ENCODE results near the gene CHD2.

Gene CHD2

DNA sequence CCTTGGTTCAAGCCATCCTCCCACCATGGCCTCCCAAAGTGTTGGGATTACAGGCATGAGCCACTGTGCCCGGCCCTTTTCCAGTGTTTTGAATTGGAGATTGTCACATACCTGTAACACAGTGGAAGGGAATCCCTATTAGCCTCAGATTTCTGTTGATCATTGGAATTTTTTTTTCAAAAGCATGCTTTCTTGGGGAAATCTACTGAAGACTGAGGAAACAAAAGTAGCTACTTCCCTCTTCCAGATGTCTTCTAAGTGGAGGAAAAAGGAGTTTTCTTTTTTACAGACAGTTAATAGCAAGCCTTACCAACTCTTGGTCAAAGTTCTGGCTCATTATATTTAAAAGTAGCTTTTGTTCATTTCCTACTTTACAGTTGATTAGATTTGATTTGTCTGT lies 33.7 kb downstream of the CHD2 start:
- ATAC-seq (ENCODE audit: insufficient read depth, low read depth) = no peak

DNA sequence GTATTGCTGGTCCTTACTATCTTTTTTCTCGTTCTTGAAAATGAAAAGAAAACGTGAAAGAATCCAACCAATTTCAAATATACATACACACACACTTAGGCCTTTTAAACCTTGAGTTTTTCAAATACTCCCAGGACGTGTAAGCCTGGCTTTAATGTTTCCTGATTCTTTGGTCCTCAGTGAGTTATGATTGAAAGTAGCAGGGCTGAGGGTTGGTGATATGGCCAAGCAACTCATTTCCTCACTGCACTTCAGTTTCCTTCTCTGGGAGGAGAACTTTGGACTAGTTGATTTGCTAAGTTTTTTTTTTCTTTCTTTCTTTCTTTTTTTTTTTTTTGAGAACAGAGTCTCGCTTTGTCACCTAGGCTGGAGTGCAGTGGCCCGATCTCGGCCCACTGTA lies 34.6 kb downstream of the CHD2 start:
- Histone ChIP-seq H3K79me2 (ENCODE audit: insufficient read depth, low read length) (peaks cover 82% of the 10 kb centered on the region), H3K4me2 (ENCODE audit: insufficient read depth, low read length) (no peak overlapping the region), H3K36me3 (ENCODE audit: insufficient read depth, low read length) (peaks cover 98% of the 10 kb centered on the region), H3K9me3 (ENCODE audit: insufficient read depth, low read length, severe bottlenecking) (no peaks in the 10 kb centered on the region), H4K20me1 (ENCODE audit: insufficient read depth, low read length) (no peaks in the 10 kb centered on the region; the same call in 1 of the 2 replicates), H3K4me3 (ENCODE audit: low read depth in 1 of 2, low read length in 2 of 2) (no peak overlapping the region), H3K27me3 (ENCODE audit: insufficient read depth, low read length, poor library complexity) (no peaks in the 10 kb centered on the region), H2AFZ (ENCODE audit: low read depth, low read length) (no peak overlapping the region), H3K4me1 (ENCODE audit: insufficient read depth, low read length) (no peaks in the 10 kb centered on the region), H3K9ac (ENCODE audit: low read depth, low read length) (no peak overlapping the region; the same call in 1 of the 2 replicates), H3K27ac (ENCODE audit: low read length) (no peak overlapping the region)
- DNase-seq = no peak
- TF ChIP-seq EZH2 (IDR thresholded peaks at IDR 0.05; ENCODE audit: borderline replicate concordance, low read depth, low read length, severe bottlenecking) = no peak
- TF ChIP-seq, protein P1, sequence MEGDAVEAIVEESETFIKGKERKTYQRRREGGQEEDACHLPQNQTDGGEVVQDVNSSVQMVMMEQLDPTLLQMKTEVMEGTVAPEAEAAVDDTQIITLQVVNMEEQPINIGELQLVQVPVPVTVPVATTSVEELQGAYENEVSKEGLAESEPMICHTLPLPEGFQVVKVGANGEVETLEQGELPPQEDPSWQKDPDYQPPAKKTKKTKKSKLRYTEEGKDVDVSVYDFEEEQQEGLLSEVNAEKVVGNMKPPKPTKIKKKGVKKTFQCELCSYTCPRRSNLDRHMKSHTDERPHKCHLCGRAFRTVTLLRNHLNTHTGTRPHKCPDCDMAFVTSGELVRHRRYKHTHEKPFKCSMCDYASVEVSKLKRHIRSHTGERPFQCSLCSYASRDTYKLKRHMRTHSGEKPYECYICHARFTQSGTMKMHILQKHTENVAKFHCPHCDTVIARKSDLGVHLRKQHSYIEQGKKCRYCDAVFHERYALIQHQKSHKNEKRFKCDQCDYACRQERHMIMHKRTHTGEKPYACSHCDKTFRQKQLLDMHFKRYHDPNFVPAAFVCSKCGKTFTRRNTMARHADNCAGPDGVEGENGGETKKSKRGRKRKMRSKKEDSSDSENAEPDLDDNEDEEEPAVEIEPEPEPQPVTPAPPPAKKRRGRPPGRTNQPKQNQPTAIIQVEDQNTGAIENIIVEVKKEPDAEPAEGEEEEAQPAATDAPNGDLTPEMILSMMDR (IDR thresholded peaks at IDR 0.05; ENCODE audit: borderline replicate concordance, extremely low read depth, low read length, poor library complexity, severe bottlenecking) = no peak
- ATAC-seq (ENCODE audit: insufficient read depth, low read depth) = no peak

More for the DNA sequence above, 33.7 kb downstream of the CHD2 start:
- Histone ChIP-seq H4K20me1 (ENCODE audit: insufficient read depth, low read length) (no peaks in the 10 kb centered on the region; the same call in 1 of the 2 replicates), H3K9me3 (ENCODE audit: insufficient read depth, low read length, severe bottlenecking) (no peaks in the 10 kb centered on the region), H3K36me3 (ENCODE audit: insufficient read depth, low read length) (peaks cover 98% of the 10 kb centered on the region), H3K4me1 (ENCODE audit: insufficient read depth, low read length) (no peaks in the 10 kb centered on the region), H2AFZ (ENCODE audit: low read depth, low read length) (no peak overlapping the region), H3K4me2 (ENCODE audit: insufficient read depth, low read length) (no peak overlapping the region), H3K27me3 (ENCODE audit: insufficient read depth, low read length, poor library complexity) (no peaks in the 10 kb centered on the region), H3K9ac (ENCODE audit: low read depth, low read length) (no peak overlapping the region), H3K27ac (ENCODE audit: low read length) (no peak overlapping the region), H3K79me2 (ENCODE audit: insufficient read depth, low read length) (peaks cover 88% of the 10 kb centered on the region), H3K4me3 (ENCODE audit: low read depth in 1 of 2, low read length in 2 of 2) (no peak overlapping the region)
- TF ChIP-seq EZH2 (IDR thresholded peaks at IDR 0.05; ENCODE audit: borderline replicate concordance, low read depth, low read length, severe bottlenecking) = no peak
- TF ChIP-seq, protein P1 (IDR thresholded peaks at IDR 0.05; ENCODE audit: borderline replicate concordance, extremely low read depth, low read length, poor library complexity, severe bottlenecking) = no peak
- no peak for DNase-seq

DNA sequence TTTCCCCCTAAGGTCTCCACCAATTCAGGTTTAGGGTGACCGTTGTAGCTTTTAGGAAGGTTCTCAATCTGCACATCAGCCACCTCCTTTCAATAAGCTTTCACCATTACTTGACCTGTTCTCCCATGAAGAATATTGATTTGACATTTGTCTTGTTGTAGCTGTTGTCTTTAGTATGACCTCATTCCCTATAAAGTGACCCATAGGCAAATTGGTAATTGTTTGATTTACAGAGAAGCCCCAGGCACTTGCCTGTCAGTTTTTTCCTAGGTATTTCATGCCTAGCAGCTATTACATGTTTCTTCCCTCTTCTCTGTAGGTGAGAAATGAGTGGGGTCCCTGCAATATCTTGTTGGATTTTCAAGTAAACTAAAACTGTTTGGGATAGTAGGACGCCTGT lies 36.0 kb downstream of the CHD2 start:
- Histone ChIP-seq H3K27me3 (ENCODE audit: insufficient read depth, low read length, poor library complexity) (no peaks in the 10 kb centered on the region), H3K9me3 (ENCODE audit: insufficient read depth, low read length, severe bottlenecking) (no peaks in the 10 kb centered on the region), H3K79me2 (ENCODE audit: insufficient read depth, low read length) (peaks cover 73% of the 10 kb centered on the region), H3K4me2 (ENCODE audit: insufficient read depth, low read length) (no peak overlapping the region), H3K4me1 (ENCODE audit: insufficient read depth, low read length) (no peaks in the 10 kb centered on the region), H3K9ac (ENCODE audit: low read depth, low read length) (no peak overlapping the region), H3K4me3 (ENCODE audit: low read depth in 1 of 2, low read length in 2 of 2) (no peak overlapping the region), H3K27ac (ENCODE audit: low read length) (no peak overlapping the region), H3K36me3 (ENCODE audit: insufficient read depth, low read length) (peaks cover 95% of the 10 kb centered on the region), H4K20me1 (ENCODE audit: insufficient read depth, low read length) (no peaks in the 10 kb centered on the region; the same call in 1 of the 2 replicates), H2AFZ (ENCODE audit: low read depth, low read length) (no peak overlapping the region)
- no peak for TF ChIP-seq EZH2 (IDR thresholded peaks at IDR 0.05; ENCODE audit: borderline replicate concordance, low read depth, low read length, severe bottlenecking)
- TF ChIP-seq, protein P1 (IDR thresholded peaks at IDR 0.05; ENCODE audit: borderline replicate concordance, extremely low read depth, low read length, poor library complexity, severe bottlenecking) = no peak
- DNase-seq (no peak), ATAC-seq (ENCODE audit: insufficient read depth, low read depth) (no peak)

DNA sequence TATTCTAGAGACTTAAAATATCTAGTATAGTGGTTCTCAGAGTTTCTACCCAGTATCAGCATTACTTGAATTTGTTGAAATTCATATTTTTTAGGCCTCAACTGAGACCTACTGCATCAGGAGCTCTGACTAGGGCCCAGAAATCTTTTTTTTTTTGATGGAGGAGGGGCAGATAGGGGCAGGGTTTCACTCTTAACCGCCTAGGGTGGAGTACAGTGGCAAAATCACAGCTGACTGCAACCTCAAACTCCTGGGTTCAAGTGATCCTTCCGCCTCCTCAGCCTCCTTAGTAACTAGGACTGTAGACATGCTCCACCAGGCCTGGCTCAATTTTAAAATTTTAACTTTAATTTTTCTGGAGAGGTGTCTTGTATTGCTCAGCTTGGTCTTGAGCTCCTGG lies 36.6 kb downstream of the CHD2 start:
- Histone ChIP-seq H3K79me2 (ENCODE audit: insufficient read depth, low read length) (peaks cover 72% of the 10 kb centered on the region), H3K9ac (ENCODE audit: low read depth, low read length) (no peak overlapping the region), H3K9me3 (ENCODE audit: insufficient read depth, low read length, severe bottlenecking) (no peaks in the 10 kb centered on the region), H3K4me3 (ENCODE audit: low read depth in 1 of 2, low read length in 2 of 2) (no peak overlapping the region), H3K36me3 (ENCODE audit: insufficient read depth, low read length) (peaks cover 95% of the 10 kb centered on the region), H3K4me1 (ENCODE audit: insufficient read depth, low read length) (no peaks in the 10 kb centered on the region), H3K27me3 (ENCODE audit: insufficient read depth, low read length, poor library complexity) (no peaks in the 10 kb centered on the region), H4K20me1 (ENCODE audit: insufficient read depth, low read length) (no peaks in the 10 kb centered on the region; the same call in 1 of the 2 replicates), H2AFZ (ENCODE audit: low read depth, low read length) (no peak overlapping the region), H3K4me2 (ENCODE audit: insufficient read depth, low read length) (no peak overlapping the region), H3K27ac (ENCODE audit: low read length) (no peak overlapping the region)
- no peak for TF ChIP-seq EZH2 (IDR thresholded peaks at IDR 0.05; ENCODE audit: borderline replicate concordance, low read depth, low read length, severe bottlenecking)
- TF ChIP-seq, protein P1 (IDR thresholded peaks at IDR 0.05; ENCODE audit: borderline replicate concordance, extremely low read depth, low read length, poor library complexity, severe bottlenecking) = no peak
- no peak for DNase-seq
- no peak for ATAC-seq (ENCODE audit: insufficient read depth, low read depth)
